Activated CD8-positive, alpha-beta memory T cell treated with anti-CD3 and anti-CD28 coated beads for 48 hours (primary cell): ENCODE data around the gene FAM229B.
A peak's percentile ranks its signal among the peaks of the same experiment; 100 is the strongest.
"Not testable (repeated sequence)": the region's sequence is repeated elsewhere in the genome, so short reads cannot be mapped to it uniquely, and the experiment has no call there.

ENCODE experiments used
- DNase-seq, 3 experiments: peaks; one replicate each; pipeline ENCODE4 v3.0.0-alpha.2; 2020; ENCODE audit warnings: low read depth in 2 of 3, low spot score in 2 of 3

Gene FAM229B, protein sequence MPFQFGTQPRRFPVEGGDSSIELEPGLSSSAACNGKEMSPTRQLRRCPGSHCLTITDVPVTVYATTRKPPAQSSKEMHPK

DNA sequence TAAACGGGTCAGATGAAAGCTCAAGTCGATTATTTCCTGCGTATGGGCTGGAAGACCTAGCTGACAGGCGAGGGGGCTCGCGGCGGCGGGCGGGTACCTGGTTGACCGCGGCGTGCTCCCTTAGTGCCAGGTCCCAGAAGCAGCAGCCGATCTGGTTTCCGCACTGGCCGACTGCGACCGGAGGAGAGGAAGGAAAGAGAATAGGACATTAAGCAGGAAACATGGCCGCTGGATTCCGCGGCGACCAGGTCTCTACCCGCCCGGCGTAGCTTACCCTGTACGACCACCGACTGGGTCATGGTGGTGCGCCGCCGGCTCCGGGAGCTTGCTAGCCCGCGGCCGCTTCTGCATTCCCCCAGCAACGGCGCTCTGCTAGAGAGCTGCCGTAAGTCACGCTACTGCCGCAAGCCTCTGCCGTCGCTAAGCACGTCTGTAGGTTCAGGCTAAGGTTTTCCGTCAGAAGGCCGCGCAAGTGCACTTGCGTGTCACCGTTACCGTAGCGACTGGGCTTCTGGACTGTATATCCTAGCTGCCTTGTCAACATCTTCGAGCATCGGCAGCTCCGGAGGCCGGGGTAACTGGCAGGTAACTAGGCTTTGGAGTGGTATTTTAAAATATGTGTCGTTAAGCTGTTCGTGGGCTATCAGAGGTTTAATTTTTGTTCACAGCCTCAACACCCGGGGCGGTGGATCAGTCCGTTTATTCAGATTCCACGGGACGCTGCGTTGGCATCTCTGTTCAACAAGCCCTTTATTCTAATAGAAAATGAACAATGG is at the start of gene FAM229B, which contains the start of gene TUBE1:
TSS of gene FAM229B (plus strand) at position 456 of the 776 bp plus-strand sequence. CDS start 11,693 bp downstream, outside the sequence.
TSS of gene TUBE1 (minus strand) at position 347 of the 776 bp plus-strand sequence. CDS start at position 299, 48 bp downstream.
- peak; percentile 39 to 74 (median 68) for DNase-seq

DNA sequence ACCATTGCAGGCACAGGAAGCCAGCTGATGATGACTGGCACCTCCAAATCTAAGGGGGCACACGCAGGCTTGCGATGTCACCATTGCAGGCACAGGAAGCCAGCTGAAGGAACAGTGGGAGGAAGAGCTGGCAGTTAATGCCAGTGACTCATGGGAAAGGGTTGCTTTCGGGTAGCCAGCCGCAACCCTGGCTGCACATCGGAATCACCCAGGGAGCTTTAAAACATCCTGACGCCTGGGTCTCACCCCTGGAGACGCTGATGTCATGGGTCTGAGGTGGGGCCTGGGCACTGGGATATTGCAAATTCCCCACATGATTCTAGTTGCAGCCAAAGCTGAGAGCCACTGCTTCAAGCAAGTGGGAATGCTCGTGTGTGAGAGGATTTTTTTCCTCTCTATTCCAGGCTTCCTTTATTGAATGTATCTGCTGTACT is 49.6 kb upstream of the FAM229B start:
- no peak for DNase-seq

DNA sequence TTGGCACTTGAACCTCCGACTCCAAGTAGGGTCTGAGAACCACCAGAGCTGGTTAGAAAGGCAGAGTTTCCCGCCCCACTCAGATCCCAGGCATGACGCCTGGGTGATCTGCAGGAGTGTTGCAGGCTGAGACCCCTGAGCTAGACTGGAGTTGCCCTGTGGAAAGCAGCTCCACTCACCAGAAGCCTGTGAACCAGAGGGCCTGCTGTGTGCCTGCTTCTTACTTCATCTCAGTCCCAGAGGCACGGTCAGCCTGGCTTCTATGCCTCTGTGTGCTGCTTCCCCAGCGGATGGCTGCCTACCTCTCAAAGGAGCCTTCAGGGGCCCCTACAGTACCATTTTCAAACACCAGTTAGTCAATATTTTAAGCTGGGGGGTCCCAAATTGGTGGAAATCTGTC is 49.1 kb upstream of the FAM229B start:
- no peak for DNase-seq

DNA sequence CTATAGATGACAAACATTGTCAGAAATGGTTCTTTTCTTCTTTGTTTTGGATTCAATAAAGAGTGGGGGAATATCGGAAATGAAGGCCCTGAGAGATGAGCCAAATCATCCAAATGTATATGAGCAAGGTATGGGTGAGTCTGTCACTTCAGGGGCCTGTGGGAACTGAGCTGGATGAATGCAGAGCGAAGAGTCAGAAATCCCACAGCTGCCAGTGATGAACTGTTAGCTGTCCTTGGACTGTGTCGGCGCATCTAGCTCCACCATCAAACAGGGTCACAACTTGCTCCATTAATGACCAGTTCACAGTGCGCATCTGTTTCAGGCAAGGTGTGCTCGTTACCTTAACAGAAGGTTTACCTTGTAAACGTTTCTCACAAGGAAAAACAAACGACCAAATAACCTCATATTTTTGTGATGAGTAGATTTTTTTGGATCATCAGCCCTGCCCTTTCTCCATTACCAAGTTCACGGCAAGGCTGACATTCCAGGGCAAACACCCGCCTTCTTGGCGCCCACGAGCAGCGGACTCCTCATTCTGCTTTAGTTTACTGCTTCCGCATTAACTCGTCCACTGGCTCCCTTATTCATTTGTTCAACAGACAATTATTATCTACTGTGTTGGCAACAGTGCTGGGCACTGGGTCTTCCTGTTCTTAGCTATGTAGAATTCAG is 48.5 kb upstream of the FAM229B start:
- DNase-seq, result no peak

DNA sequence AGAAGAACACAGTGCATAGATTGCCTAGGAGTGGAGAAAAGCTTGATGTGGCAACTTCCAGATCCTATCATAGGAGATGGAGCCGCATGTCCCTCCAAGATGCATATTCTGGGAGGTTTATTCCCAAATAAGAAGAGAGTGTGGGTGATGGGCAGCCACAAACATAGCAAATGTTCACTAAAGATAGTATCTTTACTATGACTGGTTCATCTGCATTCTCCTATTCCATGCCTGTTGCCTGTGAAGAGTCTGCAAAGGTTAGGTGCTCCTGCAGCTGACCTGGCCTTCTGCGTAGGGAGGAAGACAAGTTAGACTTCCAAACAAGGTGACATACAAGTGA is 48.0 kb upstream of the FAM229B start:
- DNase-seq, result no peak

DNA sequence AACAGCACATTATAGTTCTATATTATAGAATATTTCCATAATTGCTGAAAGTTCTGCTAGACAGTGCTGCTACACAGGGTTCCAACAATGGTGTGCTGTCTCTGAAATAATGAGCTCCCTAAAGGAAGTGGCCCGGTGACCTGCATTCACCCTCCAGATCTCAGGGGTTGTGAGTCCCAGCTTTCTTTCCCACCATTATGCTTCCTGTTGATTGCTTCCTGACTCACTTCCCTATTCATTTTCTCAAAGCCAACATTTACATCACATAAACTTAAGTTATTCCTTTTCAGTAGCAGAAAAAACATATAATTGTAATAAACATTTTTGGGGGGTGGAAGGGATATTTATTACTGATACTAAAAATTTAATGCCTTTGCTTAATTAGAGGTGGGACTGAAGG is 46.4 kb upstream of the FAM229B start:
- no peak for DNase-seq

DNA sequence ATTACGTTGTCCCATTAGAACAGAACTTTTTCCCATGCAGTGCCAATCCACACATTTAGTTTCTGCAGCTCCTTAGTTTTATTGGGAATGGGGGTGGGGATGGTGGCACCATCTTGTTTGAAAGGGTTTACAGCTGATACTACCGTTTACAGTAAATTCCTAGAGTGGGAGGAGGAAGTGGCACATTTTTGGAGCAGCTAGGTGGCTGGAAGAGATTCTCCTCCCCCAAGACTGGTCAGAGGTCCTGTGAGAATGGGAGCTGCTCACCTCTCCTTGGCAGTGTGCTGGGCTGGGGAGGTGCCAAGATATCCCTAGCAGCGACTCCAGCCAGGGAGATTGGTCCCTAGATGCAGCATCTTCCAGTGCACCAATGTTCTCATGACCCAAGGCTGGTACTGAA is 45.9 kb upstream of the FAM229B start:
- no peak for DNase-seq

DNA sequence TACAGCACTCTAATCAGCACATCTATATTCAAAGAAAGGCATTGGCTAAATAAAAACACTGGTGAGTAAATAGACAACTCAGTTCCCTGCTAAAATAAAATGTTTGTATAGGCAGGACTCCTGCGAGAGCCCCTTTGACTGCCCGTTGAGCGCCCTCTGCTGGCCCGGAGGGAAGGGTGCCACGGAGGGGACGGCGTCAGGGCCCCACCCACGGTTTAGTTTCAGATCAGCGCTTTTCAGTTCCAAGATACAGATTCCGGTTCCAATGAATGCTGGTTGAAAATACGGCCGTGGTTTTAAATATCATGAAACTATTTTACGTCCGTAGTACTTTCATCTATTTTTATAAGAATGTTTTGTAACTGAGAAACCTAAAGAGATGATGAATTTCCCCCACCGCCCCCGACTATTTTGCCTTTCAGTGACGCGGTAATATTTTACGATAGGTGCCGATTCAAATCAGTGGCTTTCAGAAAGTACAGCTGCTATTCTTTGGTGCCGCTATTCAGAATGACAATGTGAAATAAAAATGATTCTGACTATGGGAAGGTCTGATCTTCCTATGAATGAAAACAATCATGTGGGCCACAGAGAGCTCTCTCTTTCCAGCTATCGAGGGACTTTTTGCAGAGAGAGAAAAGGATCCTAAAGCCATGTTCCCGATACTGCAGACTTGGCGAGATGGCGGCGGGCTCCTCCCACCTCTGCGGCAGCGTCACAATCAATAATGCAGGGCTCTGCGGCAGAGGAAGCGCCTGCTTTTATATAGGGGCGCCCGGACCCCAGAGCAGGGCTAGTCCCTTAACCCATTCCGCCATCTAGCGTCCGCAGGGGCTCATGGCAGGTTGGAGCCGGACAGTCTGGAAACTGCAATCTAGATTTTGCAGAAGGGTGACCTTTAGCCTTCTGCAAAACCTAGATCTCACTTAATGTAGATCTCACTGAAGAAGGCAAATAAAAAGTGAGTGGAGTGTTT is 44.1 kb upstream of the FAM229B start:
- peak; percentile 80 to 91 (median 88) for DNase-seq

DNA sequence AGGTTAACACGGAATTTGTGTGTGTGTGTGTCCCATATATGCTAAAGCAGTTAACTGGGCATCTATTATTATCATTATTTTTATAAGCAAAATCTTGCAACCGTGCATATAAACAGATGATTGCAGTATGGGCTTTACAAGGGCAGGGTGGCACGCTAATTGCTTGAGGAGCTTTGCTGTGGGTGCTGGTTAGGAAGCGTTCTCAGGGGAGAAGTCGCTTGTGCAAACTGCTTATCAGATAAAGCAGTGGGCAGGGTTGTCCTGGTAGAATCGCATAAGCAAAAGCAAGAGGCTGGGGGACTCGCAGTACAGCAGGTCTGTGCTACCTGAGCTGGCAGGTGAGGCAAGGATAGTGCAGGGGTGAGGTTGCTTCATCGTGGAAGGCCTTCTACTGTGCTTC is 43.2 kb upstream of the FAM229B start:
- no peak for DNase-seq

DNA sequence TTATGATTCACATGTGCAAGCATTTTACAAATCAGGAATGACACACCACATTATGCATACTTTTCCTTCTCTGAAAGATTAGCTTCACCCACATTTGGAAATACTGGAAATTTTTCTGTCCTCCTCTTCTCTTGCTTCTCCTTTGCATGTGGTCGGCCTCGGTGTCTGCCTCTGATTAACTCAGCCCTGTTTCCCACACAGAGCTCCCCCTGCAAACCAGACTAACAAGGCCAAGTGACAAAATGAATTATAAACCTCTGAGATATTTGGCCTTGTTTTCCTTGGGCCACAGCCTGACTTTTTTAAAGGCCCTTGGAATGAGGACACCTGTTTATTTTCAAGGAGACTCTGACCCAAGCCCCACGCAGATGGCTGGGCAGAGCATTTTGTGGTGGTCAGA is 42.5 kb upstream of the FAM229B start:
- DNase-seq, result no peak

DNA sequence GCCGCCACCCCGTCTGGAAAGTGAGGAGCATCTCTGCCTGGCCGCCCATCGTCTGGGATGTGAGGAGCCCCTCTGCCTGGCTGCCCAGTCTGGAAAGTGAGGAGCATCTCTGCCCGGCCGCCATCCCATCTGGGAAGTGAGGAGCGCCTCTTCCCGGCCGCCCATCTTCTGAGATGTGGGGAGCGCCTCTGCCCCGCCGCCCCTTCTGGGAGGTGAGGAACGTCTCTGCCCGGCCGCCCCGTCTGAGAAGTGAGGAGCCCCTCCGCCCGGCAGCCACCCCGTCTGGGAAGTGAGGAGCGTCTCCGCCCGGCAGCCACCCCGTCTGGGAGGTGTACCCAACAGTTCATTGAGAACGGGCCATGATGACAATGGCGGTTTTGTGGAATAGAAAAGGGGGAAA is 39.9 kb upstream of the FAM229B start:
- not testable (repeated sequence) for DNase-seq

DNA sequence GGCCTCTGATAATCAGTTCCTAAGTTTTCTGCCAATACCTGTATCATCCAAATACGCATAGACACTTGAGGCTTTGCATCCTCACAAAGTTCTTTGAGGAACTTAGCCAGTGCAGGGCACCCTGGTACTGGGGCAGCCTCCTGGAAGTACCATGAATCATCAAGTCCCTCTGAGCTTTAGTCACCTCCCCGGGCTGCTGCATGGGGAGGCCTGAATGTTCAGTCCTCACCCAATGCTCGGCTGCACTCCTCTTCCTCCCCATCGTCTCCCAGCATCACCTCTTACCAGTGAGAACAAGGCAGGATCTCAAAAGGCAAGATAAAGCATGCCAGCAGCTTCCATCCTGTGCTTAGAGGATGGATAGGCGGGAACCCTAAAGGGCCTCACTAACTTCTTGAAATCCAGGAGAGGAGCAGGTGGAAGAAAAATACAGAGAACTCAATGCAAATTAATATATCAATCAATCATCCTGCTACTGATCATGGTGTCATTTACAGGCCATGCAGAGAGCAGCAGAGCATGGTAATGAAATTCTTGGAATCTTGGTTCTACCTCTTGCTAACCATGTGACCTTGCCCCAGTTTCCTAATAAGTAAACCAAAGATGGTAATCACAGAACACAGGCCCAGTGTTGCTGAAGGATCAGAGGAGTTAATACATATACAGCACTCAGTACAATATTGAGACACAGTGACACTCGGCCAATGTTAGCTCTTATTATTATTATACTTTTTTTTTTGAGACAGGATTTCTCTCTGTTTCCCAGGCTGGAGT is 38.2 kb upstream of the FAM229B start:
- DNase-seq, result no peak

DNA sequence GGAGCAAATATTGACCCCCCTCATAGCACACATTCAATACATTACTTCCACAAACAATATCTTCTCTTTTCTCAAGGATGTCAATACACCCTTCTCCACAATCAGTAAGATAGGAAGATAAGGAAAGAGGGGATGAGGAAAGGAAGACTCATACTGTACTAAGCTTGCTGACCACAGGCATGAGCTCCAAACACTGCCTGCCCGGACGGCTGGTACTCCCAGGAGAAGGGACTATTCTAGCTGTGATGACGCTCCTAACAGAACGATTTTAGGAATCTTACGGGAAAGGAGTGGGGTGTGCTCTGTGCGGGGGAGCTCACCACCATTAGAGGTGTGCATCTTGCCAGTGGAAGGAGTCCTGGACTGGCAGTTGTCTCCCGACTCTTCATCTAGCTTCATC is 37.4 kb upstream of the FAM229B start:
- no peak for DNase-seq

DNA sequence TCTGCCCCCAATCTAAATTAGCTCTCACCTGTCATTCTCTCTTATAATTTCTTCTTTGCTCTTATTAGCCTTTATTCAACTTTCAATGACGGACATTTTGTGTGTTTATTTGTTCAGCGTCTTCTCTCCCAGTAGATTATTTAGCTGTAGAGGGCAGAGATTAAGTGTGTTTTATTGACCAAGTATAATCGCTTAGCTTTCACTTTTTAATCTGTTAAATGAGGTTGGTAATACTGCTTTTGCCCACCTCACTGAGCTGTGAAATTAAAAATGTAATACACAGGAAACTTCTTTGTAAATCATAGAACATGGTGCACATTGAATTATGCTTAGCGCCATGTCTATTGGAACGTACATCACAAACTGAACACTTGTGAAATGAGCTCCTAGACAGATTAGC is 37.0 kb upstream of the FAM229B start:
- no peak for DNase-seq

DNA sequence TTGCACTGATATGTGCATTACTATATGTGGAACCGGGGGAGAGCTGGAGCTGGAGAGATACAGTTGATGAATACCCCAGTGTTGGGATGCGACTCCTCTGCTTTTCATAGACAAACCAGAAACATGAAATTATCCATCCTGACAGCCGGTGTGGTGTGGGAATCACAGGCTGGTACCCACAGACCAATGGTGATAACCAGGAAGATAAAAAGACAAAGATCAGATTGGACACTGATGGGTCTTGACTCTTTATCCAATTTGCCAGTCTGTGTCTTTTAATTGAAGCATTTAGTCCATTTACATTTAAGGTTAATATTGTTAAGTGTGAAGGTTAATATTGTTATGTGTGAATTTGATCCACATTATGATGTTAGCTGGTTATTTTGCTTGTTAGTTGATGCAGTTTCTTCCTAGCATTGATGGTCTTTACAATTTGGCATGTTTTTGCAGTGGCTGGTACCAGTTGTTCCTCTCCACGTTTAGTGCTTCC is 36.1 kb upstream of the FAM229B start:
- not testable (repeated sequence) for DNase-seq

DNA sequence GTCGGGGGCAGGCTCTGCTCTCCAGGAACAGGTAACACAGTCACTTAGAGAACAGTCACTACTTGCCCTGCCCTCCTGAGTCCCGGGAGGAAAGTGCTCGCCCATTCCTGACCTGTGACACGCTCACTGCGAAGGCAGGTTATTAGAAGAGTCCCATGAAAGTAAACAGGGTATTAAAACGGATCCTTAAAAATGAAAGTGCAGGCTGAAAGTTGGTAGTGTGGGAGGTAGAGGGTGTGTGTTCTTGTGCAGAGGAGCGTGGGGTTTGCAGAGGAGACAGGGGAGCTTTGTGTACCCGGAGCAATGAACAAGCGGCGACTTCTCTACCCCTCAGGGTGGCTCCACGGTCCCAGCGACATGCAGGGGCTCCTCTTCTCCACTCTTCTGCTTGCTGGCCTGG is 33.4 kb upstream of the FAM229B start, which contains the start of gene CCN6:
TSS of gene CCN6 (plus strand) at position 104 of the 400 bp plus-strand sequence. CDS start at position 358, 254 bp downstream.
- no peak for DNase-seq

DNA sequence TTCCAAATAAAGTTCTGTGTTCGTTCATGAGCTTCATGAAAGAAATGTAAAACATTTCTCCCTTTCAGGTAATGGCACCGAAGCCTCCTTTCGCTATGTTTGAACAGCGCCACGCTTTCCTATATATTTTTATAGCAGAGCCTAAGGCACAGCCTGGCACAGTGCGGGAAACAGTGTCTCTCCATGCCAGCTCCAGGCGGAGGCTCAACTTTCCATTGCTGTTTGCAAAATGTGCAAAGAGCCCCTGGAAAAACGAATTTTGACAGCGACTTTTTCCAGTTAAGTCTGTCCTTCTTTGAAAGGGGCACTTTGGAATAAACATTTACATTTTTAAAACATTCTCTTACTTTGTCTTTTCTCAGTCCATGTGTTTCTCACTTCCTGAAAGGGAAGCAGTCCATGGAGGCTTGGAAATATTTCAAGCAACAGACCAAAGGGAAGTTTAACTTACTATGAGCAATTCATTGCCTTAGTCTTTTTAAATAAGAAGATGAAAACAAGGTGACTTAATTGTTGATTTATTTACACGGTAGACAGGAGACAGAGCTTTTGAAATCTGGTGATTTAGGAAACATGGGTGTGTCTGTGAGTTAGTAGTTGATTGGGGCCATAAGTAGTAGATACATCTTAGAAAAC is 32.7 kb upstream of the FAM229B start:
- DNase-seq, result no peak

DNA sequence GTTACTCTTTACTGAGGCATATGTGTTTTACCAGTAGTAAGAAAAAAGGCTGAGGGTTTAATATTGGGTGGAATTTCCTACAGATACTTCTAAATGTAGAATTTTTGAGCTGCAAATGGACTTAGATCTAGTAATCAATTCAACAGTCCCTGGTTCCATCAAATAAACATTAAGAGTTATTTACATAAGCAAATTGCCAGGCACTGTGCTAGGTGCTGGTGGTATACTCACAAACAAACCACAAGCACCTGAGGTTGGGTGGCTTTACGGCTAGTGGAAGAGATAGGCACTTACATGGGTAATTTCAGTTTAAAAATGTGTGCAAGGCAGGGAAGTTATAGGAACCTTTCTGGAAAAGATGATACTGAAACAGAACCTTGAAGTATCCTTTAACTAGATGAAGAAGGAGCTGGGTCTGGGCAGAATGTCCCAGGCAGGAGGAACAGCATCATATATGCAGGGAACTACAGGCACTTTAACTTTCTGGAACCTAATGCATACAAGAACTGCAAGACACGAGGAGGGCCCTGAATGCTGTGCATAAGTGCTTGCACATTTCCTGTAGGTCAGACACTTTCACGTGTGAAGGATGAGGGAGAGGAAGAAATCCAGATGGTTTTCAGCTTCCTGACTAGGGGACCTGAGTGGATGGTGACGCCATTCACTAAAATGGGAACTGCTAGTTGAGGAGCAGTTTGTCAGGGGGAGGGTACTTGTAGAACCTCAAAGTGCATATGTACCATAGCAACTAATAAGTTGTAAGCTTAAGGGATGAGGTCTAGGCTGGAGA is 29.0 kb upstream of the FAM229B start:
- no peak for DNase-seq

DNA sequence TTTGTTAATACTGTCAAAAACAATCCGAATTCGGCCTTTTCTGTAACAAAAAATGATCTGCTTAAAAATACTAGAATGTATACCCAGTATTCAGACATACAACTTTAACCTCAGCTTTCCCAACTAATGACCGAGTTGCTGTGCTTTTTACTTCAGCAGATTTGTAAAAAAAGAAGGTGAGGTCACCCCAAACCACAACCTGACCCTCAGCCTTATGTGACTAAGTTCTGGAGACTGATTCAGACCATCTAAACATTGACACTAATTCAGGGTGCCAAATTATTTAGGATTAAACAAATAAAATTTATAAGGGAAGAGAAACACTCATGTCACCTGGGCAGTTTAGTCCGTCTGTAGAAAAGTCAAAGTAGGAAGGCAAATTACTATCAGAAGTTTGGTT is 25.8 kb upstream of the FAM229B start:
- no peak for DNase-seq
